Esophagus muscularis mucosa (tissue), 4 donors: Measurements from ENCODE around the gene ACOT8. TPM values are rescaled to one million over a fixed set of nuclear protein-coding genes. Genes with fewer than 3 reads are reported as not detected.

ENCODE experiments used
- DNase-seq: peaks from one replicate; pipeline ENCODE4 v3.0.0-alpha.2; 2017; ENCODE audit errors: extremely low spot score
- H3K27ac ChIP-seq, 4 donors: fragments of 200-600 bp; sonication (generic); replicated peaks in 1 of 4; 1 replicate in 3 of 4; 2 replicates in 1 of 4; pipeline ENCODE4 v1.5.1; 2016 to 2019; ENCODE audit warnings: mild to moderate bottlenecking in 1 of 4
- H3K27me3 ChIP-seq, 4 donors: fragments of 200-600 bp; sonication (generic); one replicate each; pipeline versions ENCODE4 v1.5.1 to v1.6.0; 2016 to 2019
- H3K36me3 ChIP-seq, 4 donors: fragments of 200-600 bp; sonication (generic); one replicate each; pipeline ENCODE4 v1.5.1; 2016 to 2019
- H3K4me1 ChIP-seq, 4 donors: fragments of 200-600 bp; sonication (generic); one replicate each; pipeline ENCODE4 v1.5.1; 2016 to 2019
- H3K4me3 ChIP-seq, 4 donors: fragments of 200-600 bp; sonication (generic); 1 replicate in 2 of 4; 2 replicates in 2 of 4; pipeline ENCODE4 v1.5.1; 2016 to 2019; ENCODE audit warnings: mild to moderate bottlenecking in 4 of 4, moderate library complexity in 1 of 4
- H3K9me3 ChIP-seq, 4 donors: fragments of 200-600 bp; sonication (generic); 1 replicate in 3 of 4; 2 replicates in 1 of 4; pipeline ENCODE4 v1.5.1; 2016 to 2019
- EP300 ChIP-seq: sonication (generic); formaldehyde crosslinking; IDR thresholded peaks from one replicate; pipeline ENCODE4 v1.6.1; 2017; ENCODE audit warnings: antibody characterized with exemption
- POLR2A ChIP-seq: fragments of 450-650 bp; IDR thresholded peaks from one replicate; pipeline ENCODE4 v1.6.1; 2017; ENCODE audit warnings: antibody characterized with exemption, moderate library complexity, mild to moderate bottlenecking, low read depth
- POLR2AphosphoS5 ChIP-seq, 2 donors: sonication (generic); formaldehyde crosslinking; IDR thresholded peaks; one replicate each; pipeline ENCODE4 v1.6.1; 2017; ENCODE audit warnings: antibody characterized with exemption in 2 of 2
- WGBS: methylation state at CpG from one replicate; pipeline ENCODE4 v1.1.5; 2018; 5-methylcytosine and 5-hydroxymethylcytosine counted together
- intact Hi-C: fragments of 100-400 bp; cut with DNase I; formaldehyde crosslinking; loops from one replicate; pipeline ENCODE4 v1.15.1; 2023
- total RNA-seq, 4 donors: library from RNA; depleted of rRNA; stranded (reverse); fragments of >200 nt; gene quantifications; one replicate each; pipeline versions ENCODE4 v1.1.0 to v1.2.1, GENCODE V29; 2016
- TF ChIP-seq, protein P1 (sequence below), 3 experiments: fragments of 200-600 bp in 2 of 3; fragments of 450-650 bp in 1 of 3; sonication (generic) in 2 of 3; IDR thresholded peaks; one replicate each; pipeline ENCODE4 v1.5.1; 2017 to 2019; ENCODE audit warnings: antibody characterized with exemption in 3 of 3, mild to moderate bottlenecking in 2 of 3, moderate library complexity in 1 of 3

ACOT8 gene
- total RNA-seq, 4 donors from 2014 or later = 30.0 to 41.9 (median 33.7) TPM

DNA sequence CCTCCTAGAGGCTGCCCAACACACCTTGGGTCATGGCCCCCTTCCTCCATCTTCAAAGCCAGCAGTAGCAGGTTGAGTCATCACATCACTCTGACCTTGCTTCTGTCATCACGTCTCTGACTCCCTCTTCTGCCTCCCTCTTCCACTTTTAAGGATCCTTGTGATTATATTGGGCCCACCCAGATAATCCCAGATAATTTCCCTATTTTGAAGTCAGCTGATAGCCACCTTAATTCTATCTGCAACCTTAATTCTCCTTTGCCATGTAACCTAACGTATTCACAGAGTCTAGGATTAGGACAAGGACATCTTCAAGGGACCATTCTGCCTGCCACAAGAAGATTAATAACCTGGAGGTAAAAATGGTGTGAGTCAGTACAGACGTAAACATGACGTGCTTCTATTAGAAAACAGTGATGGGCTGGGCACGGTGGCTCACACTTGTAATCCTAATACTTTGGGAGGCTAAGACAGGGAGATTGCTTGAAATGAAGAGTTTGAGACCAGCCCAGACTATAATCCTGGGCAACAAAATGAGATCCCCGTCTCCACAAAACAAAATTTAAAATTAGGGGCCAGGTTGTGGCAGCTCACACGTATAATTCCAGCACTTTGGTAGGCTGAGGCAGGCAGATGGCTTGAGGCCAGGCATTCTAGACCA is 3.5 kb upstream of the ACOT8 start:
- Histone ChIP-seq H3K4me1 (peaks cover 17 to 32% (median 27%) of the 10 kb centered on the region in 4 donors), H3K27ac (no peak overlapping the region), H3K36me3 (no peaks in the 10 kb centered on the region), H3K4me3 (no peak overlapping the region), H3K27me3 (no peaks in the 10 kb centered on the region), H3K9me3 (no peaks in the 10 kb centered on the region)
- DNase-seq = no peak
- WGBS = 73% methylated on average over 7 of the region's 7 CpGs
- intact Hi-C loops = no loop called here
- no peak for TF ChIP-seq POLR2AphosphoS5 (IDR thresholded peaks at IDR 0.05)
- TF ChIP-seq POLR2A = no peak
- TF ChIP-seq, protein P1, sequence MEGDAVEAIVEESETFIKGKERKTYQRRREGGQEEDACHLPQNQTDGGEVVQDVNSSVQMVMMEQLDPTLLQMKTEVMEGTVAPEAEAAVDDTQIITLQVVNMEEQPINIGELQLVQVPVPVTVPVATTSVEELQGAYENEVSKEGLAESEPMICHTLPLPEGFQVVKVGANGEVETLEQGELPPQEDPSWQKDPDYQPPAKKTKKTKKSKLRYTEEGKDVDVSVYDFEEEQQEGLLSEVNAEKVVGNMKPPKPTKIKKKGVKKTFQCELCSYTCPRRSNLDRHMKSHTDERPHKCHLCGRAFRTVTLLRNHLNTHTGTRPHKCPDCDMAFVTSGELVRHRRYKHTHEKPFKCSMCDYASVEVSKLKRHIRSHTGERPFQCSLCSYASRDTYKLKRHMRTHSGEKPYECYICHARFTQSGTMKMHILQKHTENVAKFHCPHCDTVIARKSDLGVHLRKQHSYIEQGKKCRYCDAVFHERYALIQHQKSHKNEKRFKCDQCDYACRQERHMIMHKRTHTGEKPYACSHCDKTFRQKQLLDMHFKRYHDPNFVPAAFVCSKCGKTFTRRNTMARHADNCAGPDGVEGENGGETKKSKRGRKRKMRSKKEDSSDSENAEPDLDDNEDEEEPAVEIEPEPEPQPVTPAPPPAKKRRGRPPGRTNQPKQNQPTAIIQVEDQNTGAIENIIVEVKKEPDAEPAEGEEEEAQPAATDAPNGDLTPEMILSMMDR (IDR thresholded peaks at IDR 0.05) = no peak

DNA sequence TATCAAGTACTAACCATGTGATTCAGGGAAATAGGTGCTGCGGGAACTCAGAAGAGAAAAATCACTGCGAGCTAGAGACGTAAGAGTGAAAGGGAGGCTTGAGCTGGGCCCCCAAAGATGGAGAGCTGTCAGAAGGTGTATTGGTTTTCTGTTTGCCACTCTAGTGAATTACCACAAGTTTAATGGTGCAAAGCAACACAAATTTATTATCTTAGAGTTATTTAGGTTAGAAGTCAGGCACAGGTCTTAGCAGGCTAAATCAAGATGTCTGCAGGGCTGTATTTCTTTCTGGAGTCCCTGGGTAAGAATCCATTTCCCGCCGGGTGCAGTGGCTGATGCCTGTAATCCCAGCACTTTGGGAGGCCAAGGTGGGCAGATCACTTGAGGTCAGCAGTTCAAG is 2.7 kb upstream of the ACOT8 start:
- DNase-seq = no peak
- Histone ChIP-seq H3K4me3 (no peak overlapping the region), H3K9me3 (no peaks in the 10 kb centered on the region), H3K4me1 (peaks cover 25 to 40% (median 34%) of the 10 kb centered on the region in 4 donors), H3K36me3 (peaks cover 0 to 2% (median under 1%) of the 10 kb centered on the region in 4 donors), H3K27me3 (no peaks in the 10 kb centered on the region), H3K27ac (no peak overlapping the region)
- 94% methylated on average over 5 of the region's 5 CpGs for WGBS
- intact Hi-C loops = no loop called here
- TF ChIP-seq, protein P1 (IDR thresholded peaks at IDR 0.05) = no peak
- TF ChIP-seq POLR2AphosphoS5 (IDR thresholded peaks at IDR 0.05) (no peak), EP300 (no peak)

DNA sequence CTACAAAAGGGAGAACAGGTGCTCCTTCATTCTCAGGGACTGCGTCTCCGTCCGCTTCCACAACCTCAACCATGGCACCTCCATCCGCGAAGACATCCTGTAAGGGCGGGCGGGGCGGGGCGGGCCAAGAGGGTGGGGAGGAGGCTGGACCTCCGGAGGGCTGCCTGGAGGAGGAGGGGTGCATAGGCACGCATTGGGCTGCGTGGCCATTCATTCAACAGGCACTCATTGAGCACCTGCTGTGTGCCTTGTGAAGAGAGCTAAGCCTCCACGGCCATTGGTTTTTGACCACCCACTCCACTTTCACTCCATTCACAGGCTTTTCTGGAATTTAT is 657 bp upstream of the ACOT8 start:
- H3K4me1 ChIP-seq = peaks cover 29 to 61% (median 44%) of the 10 kb centered on the region in 4 donors
- 13% methylated on average over 13 of the region's 13 CpGs for WGBS
- no peak for DNase-seq
- peak overlapping the region; percentile 84 to 91 (median 90) for H3K4me3 ChIP-seq
- no peaks in the 10 kb centered on the region for H3K9me3 ChIP-seq
- peaks cover 3 to 23% (median 12%) of the 10 kb centered on the region in 4 donors for H3K36me3 ChIP-seq
- H3K27me3 ChIP-seq = no peaks in the 10 kb centered on the region
- intact Hi-C loops = no loop called here
- TF ChIP-seq POLR2A (no peak), POLR2AphosphoS5 (IDR thresholded peaks at IDR 0.05) (no peak), EP300 (no peak)
- TF ChIP-seq, protein P1 (IDR thresholded peaks at IDR 0.05) = no peak
- peak overlapping the region; percentile 78 to 87 (median 80) for H3K27ac ChIP-seq

DNA sequence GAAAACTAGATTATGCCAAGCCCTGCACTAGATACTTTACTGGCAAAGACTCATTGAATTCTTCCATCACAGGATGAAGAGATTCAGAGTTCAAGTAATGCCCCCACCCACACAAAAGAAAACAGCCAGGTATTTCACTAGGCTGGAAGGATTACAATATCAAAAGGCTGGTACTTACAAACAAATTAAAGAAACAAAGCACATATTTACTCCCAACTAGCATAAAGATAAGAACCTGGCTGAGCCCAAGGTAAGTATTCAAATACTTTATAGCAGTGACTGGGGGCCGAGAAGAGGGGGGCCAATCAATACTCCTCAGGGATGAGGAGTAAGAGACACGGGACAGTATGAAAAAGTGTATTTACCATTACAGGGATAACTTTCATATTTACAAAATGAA is 3.7 kb downstream of the ACOT8 start:
- intact Hi-C loops = no loop called here
- peaks cover 6 to 49% (median 23%) of the 10 kb centered on the region in 4 donors for H3K36me3 ChIP-seq
- no peak overlapping the region for H3K4me3 ChIP-seq
- DNase-seq = no peak
- no peak overlapping the region for H3K27ac ChIP-seq
- 75% methylated on average over 2 of the region's 2 CpGs for WGBS
- peaks cover 29 to 53% (median 38%) of the 10 kb centered on the region in 4 donors for H3K4me1 ChIP-seq
- no peaks in the 10 kb centered on the region for H3K9me3 ChIP-seq
- no peaks in the 10 kb centered on the region for H3K27me3 ChIP-seq
- TF ChIP-seq, protein P1 (IDR thresholded peaks at IDR 0.05) = no peak
- TF ChIP-seq EP300 (no peak), POLR2AphosphoS5 (IDR thresholded peaks at IDR 0.05) (no peak), POLR2A (no peak)

DNA sequence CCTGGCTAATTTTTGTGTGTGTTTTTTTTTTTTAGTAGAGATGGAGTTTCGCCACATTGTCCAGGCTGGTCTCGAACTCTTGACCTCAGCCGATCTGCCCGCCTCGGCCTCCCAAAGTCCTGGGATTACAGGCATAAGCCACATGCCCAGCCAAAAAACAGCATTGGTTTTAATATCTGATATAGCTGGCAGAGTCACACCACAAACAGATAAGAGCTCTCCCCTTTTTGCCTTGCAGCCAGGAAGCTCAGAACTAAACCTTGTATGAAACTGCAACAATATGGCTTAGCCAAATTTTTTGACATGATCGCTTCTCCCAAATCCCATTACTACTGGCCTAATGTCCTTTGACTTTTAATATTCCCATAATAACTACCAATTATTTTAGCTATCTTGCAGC is 4.9 kb downstream of the ACOT8 start:
- peaks cover 21 to 43% (median 28%) of the 10 kb centered on the region in 4 donors for H3K4me1 ChIP-seq
- no peak overlapping the region for H3K27ac ChIP-seq
- TF ChIP-seq, protein P1 (IDR thresholded peaks at IDR 0.05) = no peak
- no peak for TF ChIP-seq EP300
- no peak for TF ChIP-seq POLR2AphosphoS5 (IDR thresholded peaks at IDR 0.05)
- TF ChIP-seq POLR2A = no peak
- WGBS = 94% methylated on average over 6 of the region's 6 CpGs
- H3K36me3 ChIP-seq = peaks cover 6 to 61% (median 34%) of the 10 kb centered on the region in 4 donors
- no peak for DNase-seq
- H3K9me3 ChIP-seq = no peaks in the 10 kb centered on the region
- H3K27me3 ChIP-seq = no peaks in the 10 kb centered on the region
- intact Hi-C loops = no loop called here
- H3K4me3 ChIP-seq = no peak overlapping the region
